Testis (tissue), 3 donors: ENCODE data around the gene ARMS2. TPM values are rescaled to one million over a fixed set of nuclear protein-coding genes. Genes with fewer than 3 reads are reported as not detected.

Source experiments
- DNase-seq: peaks from one replicate; pipeline ENCODE4 v3.0.0-alpha.2; 2019
- H3K27ac ChIP-seq, 2 donors: fragments of 200-600 bp; sonication (generic); one replicate each; pipeline ENCODE4 v1.5.1; 2019
- H3K27me3 ChIP-seq: fragments of 200-600 bp; sonication (generic); one replicate; pipeline ENCODE4 v1.5.1; 2019
- H3K36me3 ChIP-seq: fragments of 200-600 bp; sonication (generic); one replicate; pipeline ENCODE4 v1.5.1; 2017; ENCODE audit warnings: low read depth; ENCODE audit errors: missing control alignments
- H3K4me1 ChIP-seq: fragments of 200-600 bp; sonication (generic); one replicate; pipeline ENCODE4 v1.5.1; 2019
- H3K4me3 ChIP-seq, 2 donors: fragments of 200-600 bp; sonication (generic); one replicate each; pipeline ENCODE4 v1.5.1; 2017 to 2019
- H3K9me3 ChIP-seq: fragments of 200-600 bp; sonication (generic); one replicate; pipeline ENCODE4 v1.5.1; 2017
- CTCF ChIP-seq, 3 experiments: fragments of 450-650 bp in 2 of 3; fragments of 200-600 bp in 1 of 3; sonication (generic) in 1 of 3; IDR thresholded peaks; one replicate each; pipeline ENCODE4 v1.5.1; 2016 to 2019; ENCODE audit warnings: antibody characterized with exemption in 3 of 3, mild to moderate bottlenecking in 2 of 3, moderate library complexity in 1 of 3
- POLR2A ChIP-seq: fragments of 450-650 bp; IDR thresholded peaks from one replicate; pipeline ENCODE4 v1.6.1; 2017; ENCODE audit warnings: antibody characterized with exemption, mild to moderate bottlenecking, moderate library complexity
- WGBS, 2 donors: methylation state at CpG; one replicate each; pipeline ENCODE4 v1.1.5; 2018; 5-methylcytosine and 5-hydroxymethylcytosine counted together
- intact Hi-C: fragments of 100-400 bp; cut with DNase I; formaldehyde crosslinking; loops from one replicate; pipeline ENCODE4 v1.15.1; 2023; ENCODE audit warnings: low total_unique reads
- polyA plus RNA-seq: library from polyadenylated mRNA; stranded (reverse); fragments of 350-450 nt; fragmentation: Illumina TruSeq; extraction: RNeasy Lipid Tissue Mini Kit (QIAGEN cat#74804); gene quantifications from one replicate; pipeline ENCODE4 v1.2.3, GENCODE V29; 2014; ENCODE audit warnings: low read depth, low replicate concordance; ENCODE audit not compliant: insufficient read depth
- total RNA-seq, 2 donors: library from RNA; depleted of rRNA; stranded (reverse); fragments of >200 nt; gene quantifications; one replicate each; pipeline ENCODE4 v1.2.3, GENCODE V29; 2016

ARMS2 gene
- total and polyA plus RNA-seq, 3 donors from 2014 or later, result 1.4 to 2.3 TPM; not detected in 1

GRCh38 chr10:122477436-122477835, 23.0 kb downstream of the ARMS2 start:
- no peaks in the 10 kb centered on the region for H3K36me3 ChIP-seq
- H3K4me1 ChIP-seq, result peaks cover 24% of the 10 kb centered on the region
- no peaks in the 10 kb centered on the region for H3K9me3 ChIP-seq

GRCh38 chr10:122478971-122479370, 24.5 kb downstream of the ARMS2 start:
- H3K27me3 ChIP-seq, result no peaks in the 10 kb centered on the region
- H3K27ac ChIP-seq, result no peak overlapping the region
- 36 to 49% methylated on average over 7 of the region's 7 CpGs for WGBS, 2 donors
- no peak overlapping the region for H3K4me3 ChIP-seq
- TF ChIP-seq CTCF (IDR thresholded peaks at IDR 0.05), result no peak
- no peak for TF ChIP-seq POLR2A
- no peaks in the 10 kb centered on the region for H3K9me3 ChIP-seq
- DNase-seq, result no peak
- H3K36me3 ChIP-seq, result no peaks in the 10 kb centered on the region
- intact Hi-C loops, result no loop called here
- H3K4me1 ChIP-seq, result peaks cover 24% of the 10 kb centered on the region

More at GRCh38 chr10:122477436-122477835, 23.0 kb downstream of the ARMS2 start:
- H3K27ac ChIP-seq, result no peak overlapping the region
- H3K27me3 ChIP-seq, result no peaks in the 10 kb centered on the region
- DNase-seq, result no peak
- H3K4me3 ChIP-seq, result no peak overlapping the region
- intact Hi-C loops, result no loop called here
- no peak for TF ChIP-seq POLR2A
- TF ChIP-seq CTCF (IDR thresholded peaks at IDR 0.05), result no peak
- 88 to 93% methylated on average over 4 to 5 of the region's 5 CpGs for WGBS, 2 donors

GRCh38 chr10:122480146-122480833, 25.8 kb downstream of the ARMS2 start:
- no peak overlapping the region for H3K4me3 ChIP-seq
- no peaks in the 10 kb centered on the region for H3K27me3 ChIP-seq
- intact Hi-C loops, result no loop called here
- no peak for DNase-seq
- no peak overlapping the region for H3K27ac ChIP-seq
- H3K4me1 ChIP-seq, result peaks cover 13% of the 10 kb centered on the region
- H3K36me3 ChIP-seq, result no peaks in the 10 kb centered on the region
- no peaks in the 10 kb centered on the region for H3K9me3 ChIP-seq
- TF ChIP-seq CTCF (IDR thresholded peaks at IDR 0.05), result no peak
- TF ChIP-seq POLR2A, result no peak
- 89 to 92% methylated on average over 9 to 10 of the region's 10 CpGs for WGBS, 2 donors

- TF ChIP-seq CTCF (IDR thresholded peaks at IDR 0.05) (no peak), POLR2A (no peak)
- intact Hi-C loops, result no loop called here
- DNase-seq, result no peak
- Histone ChIP-seq H3K4me1 (peaks cover 4% of the 10 kb centered on the region), H3K27ac (no peak overlapping the region), H3K4me3 (no peak overlapping the region), H3K36me3 (no peaks in the 10 kb centered on the region), H3K27me3 (no peaks in the 10 kb centered on the region), H3K9me3 (no peaks in the 10 kb centered on the region)
- WGBS, 2 donors, result 90 to 93% methylated on average over 6 of the region's 6 CpGs
Measured at GRCh38 chr10:122481296-122482056, 27.0 kb downstream of the ARMS2 start.
